Measurements from ENCODE around the gene PLXNA1.

DNA sequence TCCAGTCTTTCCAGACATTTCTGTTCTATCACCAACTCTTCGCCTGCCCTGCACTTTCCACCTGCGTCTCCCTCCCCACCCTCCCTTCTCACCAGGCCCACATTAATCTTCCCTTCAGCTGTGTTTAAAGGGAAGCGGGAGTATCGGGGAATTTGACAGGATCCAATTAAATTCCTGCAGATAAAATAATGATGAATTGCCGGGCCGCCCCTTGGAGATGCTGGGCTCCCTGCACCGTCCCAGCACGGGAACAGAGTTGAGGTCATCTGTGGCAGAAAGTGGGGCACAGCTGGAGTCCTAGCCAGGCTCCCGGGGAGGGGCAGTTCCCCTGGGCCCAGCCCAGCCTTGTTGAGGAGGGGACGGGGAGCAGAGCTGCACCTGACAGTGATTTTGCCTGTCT is 30.3 kb downstream of the PLXNA1 start:
- TF ChIP-seq, protein P1, sequence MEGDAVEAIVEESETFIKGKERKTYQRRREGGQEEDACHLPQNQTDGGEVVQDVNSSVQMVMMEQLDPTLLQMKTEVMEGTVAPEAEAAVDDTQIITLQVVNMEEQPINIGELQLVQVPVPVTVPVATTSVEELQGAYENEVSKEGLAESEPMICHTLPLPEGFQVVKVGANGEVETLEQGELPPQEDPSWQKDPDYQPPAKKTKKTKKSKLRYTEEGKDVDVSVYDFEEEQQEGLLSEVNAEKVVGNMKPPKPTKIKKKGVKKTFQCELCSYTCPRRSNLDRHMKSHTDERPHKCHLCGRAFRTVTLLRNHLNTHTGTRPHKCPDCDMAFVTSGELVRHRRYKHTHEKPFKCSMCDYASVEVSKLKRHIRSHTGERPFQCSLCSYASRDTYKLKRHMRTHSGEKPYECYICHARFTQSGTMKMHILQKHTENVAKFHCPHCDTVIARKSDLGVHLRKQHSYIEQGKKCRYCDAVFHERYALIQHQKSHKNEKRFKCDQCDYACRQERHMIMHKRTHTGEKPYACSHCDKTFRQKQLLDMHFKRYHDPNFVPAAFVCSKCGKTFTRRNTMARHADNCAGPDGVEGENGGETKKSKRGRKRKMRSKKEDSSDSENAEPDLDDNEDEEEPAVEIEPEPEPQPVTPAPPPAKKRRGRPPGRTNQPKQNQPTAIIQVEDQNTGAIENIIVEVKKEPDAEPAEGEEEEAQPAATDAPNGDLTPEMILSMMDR (IDR thresholded peaks at IDR 0.05; ENCODE audit: poor library complexity, severe bottlenecking) = no peak
- no peak for TF ChIP-seq POLR2AphosphoS5 (IDR thresholded peaks at IDR 0.05)
- TF ChIP-seq TAF1 (IDR thresholded peaks at IDR 0.05; ENCODE audit: low read depth) = no peak
- no peak for TF ChIP-seq EZH2 (IDR thresholded peaks at IDR 0.05; ENCODE audit: borderline replicate concordance, insufficient read depth, low read length, poor library complexity, severe bottlenecking)
